ENCODE data around the gene DDX6.

- TF ChIP-seq CTCF (IDR thresholded peaks at IDR 0.05) (no peak), EZH2 (IDR thresholded peaks at IDR 0.05; ENCODE audit: borderline replicate concordance, insufficient read depth, low read depth, low read length, poor library complexity, severe bottlenecking) (no peak)
These were observed 42.9 kb downstream of the DDX6 start for GRCh38 chr11:118748056-118748455.

All from B cell (primary cell).